Activated CD4-positive, alpha-beta memory T cell treated with anti-CD3 and anti-CD28 coated beads, Interleukin-2, amount 10 ng/mL, durations not matched to agents 7 days and 5 days (primary cell): Measurements from ENCODE around the gene MCOLN2. TPM values are rescaled to one million over a fixed set of nuclear protein-coding genes. Genes with fewer than 3 reads are reported as not detected.
A peak's percentile ranks its signal among the peaks of the same experiment; 100 is the strongest.
"Not testable (repeated sequence)": the region's sequence is repeated elsewhere in the genome, so short reads cannot be mapped to it uniquely, and the experiment has no call there.

ENCODE experiments used
- CTCF ChIA-PET: fragments of 350-600 bp; sonication (Branson Sonifier 250); formaldehyde crosslinking; loops from one replicate; lab custom pipeline; 2021; ENCODE audit warnings: antibody characterized with exemption, inconsistent platforms; lab: Charles Lee
- POLR2A ChIA-PET: fragments of 350-600 bp; sonication (Branson Sonifier 250); formaldehyde crosslinking; loops from one replicate; lab custom pipeline; 2021; ENCODE audit warnings: antibody characterized with exemption; lab: Charles Lee
- DNase-seq: peaks from one replicate; pipeline ENCODE4 v3.0.0-alpha.2; 2020
- H3K27ac Mint-ChIP-seq: one replicate; pipeline ENCODE4 v1.8.0; 2021; ENCODE audit warnings: mild to moderate bottlenecking, mixed read lengths
- H3K27me3 Mint-ChIP-seq: one replicate; pipeline ENCODE4 v1.8.0; 2021; ENCODE audit warnings: mixed read lengths
- H3K36me3 Mint-ChIP-seq: one replicate; pipeline ENCODE4 v1.8.0; 2021; ENCODE audit warnings: low read depth, mixed read lengths
- H3K4me1 Mint-ChIP-seq: one replicate; pipeline ENCODE4 v1.8.0; 2021; ENCODE audit warnings: mixed read lengths
- H3K4me3 Mint-ChIP-seq: one replicate; pipeline ENCODE4 v1.8.0; 2021; ENCODE audit warnings: mild to moderate bottlenecking, mixed read lengths
- H3K9me3 Mint-ChIP-seq: one replicate; pipeline ENCODE4 v1.8.0; 2021; ENCODE audit warnings: mixed read lengths
- total RNA-seq, 2 experiments: library from RNA; stranded (reverse); gene quantifications; one replicate each; pipeline ENCODE4 v1.2.3, GENCODE V29; 2021

The MCOLN2 gene
- total RNA-seq, 2 experiments from 2014 or later = 27.2 to 28.2 TPM

DNA sequence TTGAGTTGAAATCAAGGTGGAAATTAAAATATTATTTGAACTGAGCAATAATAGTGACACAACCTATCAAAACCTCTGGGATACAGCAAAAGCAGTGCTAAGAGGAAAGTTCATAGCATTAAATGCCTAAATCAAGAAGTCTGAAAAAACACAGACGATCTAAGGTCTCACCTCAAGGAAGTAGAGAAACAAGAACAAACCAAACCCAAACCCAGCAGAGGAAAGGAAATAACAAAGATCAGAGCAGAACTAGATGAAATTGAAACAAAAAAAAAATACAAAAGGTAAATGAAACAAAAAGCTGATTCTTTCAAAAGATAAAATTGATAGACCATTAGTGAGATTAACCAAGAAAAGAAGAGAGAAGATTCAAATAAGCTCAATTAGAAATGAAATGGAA lies 8.7 kb upstream of the MCOLN2 start:
- H3K27ac Mint-ChIP-seq = peak overlapping the region; percentile 29
- H3K36me3 Mint-ChIP-seq = peaks cover 42% of the 10 kb centered on the region
- POLR2A ChIA-PET = not testable (repeated sequence)

DNA sequence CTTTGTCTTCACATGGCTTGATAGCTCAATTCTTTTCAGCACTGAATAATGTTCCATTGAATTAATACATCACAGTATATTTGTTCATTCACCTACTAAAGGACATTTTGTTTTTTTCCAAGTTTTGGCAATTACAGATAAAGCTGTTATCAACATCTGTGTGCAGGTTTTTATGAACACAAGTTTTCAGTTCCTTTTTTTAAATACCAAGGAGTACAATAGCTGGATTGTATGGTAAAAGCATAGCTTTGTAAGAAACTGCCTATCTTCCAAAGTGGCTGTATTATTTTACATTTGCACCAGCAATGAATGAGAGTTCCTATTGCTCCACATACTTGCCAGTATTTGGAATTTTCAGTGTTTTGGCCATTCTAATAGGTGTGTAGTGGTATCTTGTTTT lies 4.8 kb upstream of the MCOLN2 start:
- Mint-ChIP-seq H3K4me3 (no peak overlapping the region), H3K27me3 (peaks cover 28% of the 10 kb centered on the region), H3K36me3 (peaks cover 30% of the 10 kb centered on the region), H3K4me1 (peaks cover 34% of the 10 kb centered on the region), H3K27ac (no peak overlapping the region), H3K9me3 (peaks cover 25% of the 10 kb centered on the region)
- no peak for DNase-seq
- POLR2A ChIA-PET = no interaction called here
- CTCF ChIA-PET = interaction anchor here (1.0 kb wide), 1 partner anchor 30 kb away, joined by 3 read pairs; no protein-coding TSS in a partner anchor

More for the DNA sequence above, 8.7 kb upstream of the MCOLN2 start:
- CTCF ChIA-PET = interaction anchor here (0.7 kb wide), 1 partner anchor 47 kb away, joined by 3 read pairs; no protein-coding TSS in a partner anchor
- not testable (repeated sequence) for DNase-seq, H3K4me3 Mint-ChIP-seq
- peaks cover 35% of the 10 kb centered on the region for H3K9me3 Mint-ChIP-seq
- H3K27me3 Mint-ChIP-seq = peaks cover 21% of the 10 kb centered on the region
- peaks cover 25% of the 10 kb centered on the region for H3K4me1 Mint-ChIP-seq

DNA sequence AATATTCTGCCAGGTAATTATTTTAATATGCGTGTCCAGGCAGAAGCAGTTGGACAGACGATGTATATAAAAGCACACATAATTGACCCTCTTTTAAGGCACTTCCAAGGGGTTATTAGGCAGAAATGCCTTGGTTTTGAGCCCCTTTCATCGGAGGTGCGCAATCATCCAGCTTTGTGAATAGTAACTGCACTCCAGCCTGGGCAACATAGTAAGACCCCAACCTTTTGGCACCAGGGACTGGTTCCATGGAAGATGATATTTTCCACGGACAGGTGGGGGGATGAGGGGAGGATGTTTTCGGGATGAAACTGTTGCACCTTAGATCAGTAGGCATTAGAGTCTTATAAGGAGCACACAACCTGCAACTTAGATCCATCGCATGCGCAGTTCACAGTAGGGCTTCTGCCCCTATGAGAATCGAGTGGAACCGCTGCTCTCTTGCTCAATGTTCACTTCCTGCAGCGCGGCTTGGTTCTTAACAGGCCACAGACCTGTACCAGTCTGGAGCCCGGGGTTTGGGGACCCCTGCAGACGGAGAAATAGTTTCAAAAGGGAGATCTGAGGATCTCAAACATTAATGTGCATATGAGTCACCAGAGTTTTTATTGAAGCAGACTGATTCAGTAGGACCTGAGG lies 1.8 kb upstream of the MCOLN2 start:
- POLR2A ChIA-PET = interaction anchor here (1.1 kb wide), 1 partner anchor 29 kb away, joined by 3 read pairs; no protein-coding TSS in a partner anchor
- peak; percentile 65 for DNase-seq
- Mint-ChIP-seq H3K36me3 (peaks cover 20% of the 10 kb centered on the region), H3K9me3 (peaks cover 8% of the 10 kb centered on the region), H3K27ac (peak overlapping the region; percentile 51), H3K27me3 (peaks cover 28% of the 10 kb centered on the region), H3K4me1 (peaks cover 37% of the 10 kb centered on the region), H3K4me3 (peak overlapping the region; percentile 79)
- CTCF ChIA-PET = interaction anchor here (0.7 to 0.8 kb wide), 2 partner anchors 45 to 54 kb away, joined by 3 to 4 read pairs; no protein-coding TSS in a partner anchor

DNA sequence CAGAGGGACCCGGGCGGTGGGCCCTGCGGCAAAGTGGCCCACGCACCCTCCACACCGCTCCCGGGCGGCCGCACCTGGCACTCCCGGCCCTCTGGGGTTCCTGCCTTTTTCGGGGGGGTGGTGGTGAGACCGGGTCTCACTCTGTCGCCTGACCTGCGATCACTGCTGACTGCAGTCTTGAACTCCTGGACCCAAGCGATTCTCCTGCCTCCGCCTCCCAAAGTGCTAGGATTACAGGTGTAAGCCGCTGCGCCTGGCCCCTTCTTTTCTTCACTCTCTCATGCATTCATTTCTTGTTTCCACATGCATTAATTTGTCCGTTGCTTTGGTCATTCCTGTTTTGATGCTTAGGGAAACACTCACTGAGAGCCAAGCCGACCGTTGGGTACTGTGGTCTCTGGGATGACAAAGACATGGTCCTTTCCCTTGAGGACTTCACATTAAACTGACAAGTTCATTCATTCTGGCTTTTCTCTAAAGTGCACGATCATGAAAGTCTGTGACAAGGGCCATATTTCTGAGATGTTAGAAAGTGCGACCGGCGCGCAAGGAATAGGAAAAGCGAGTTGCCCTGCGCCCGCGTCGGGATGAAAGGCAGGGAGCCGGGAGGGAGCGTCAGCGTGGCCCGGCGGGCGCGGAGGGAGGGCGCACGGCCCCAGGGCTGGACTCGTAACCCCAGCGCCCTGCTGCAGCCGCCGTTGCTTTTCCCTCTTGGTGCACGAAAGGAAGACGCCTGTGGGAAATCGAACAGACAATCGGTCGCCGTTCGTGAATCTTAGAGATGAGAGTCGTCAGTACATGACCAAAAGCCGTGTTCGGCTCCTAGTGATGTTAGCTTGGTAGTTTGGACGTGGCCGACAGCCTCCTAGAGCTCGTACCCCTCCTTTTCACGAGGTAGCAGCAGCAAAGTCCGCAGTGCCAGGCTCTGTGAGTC lies 1.0 kb upstream of the MCOLN2 start:
- POLR2A ChIA-PET = interaction anchor here (1.1 to 3.7 kb wide), 4 partner anchors 26 to 53 kb away, joined by 3 to 34 read pairs (median 12); no protein-coding TSS in a partner anchor
- Mint-ChIP-seq H3K27ac (peak overlapping the region; percentile 67), H3K9me3 (peaks cover 2% of the 10 kb centered on the region), H3K4me1 (peaks cover 42% of the 10 kb centered on the region), H3K4me3 (peak overlapping the region; percentile 79), H3K27me3 (peaks cover 26% of the 10 kb centered on the region), H3K36me3 (peaks cover 18% of the 10 kb centered on the region)
- no peak for DNase-seq
- CTCF ChIA-PET = interaction anchor here (0.7 to 3.3 kb wide), 3 partner anchors 29 to 53 kb away, joined by 3 to 10 read pairs (median 4); no protein-coding TSS in a partner anchor

DNA sequence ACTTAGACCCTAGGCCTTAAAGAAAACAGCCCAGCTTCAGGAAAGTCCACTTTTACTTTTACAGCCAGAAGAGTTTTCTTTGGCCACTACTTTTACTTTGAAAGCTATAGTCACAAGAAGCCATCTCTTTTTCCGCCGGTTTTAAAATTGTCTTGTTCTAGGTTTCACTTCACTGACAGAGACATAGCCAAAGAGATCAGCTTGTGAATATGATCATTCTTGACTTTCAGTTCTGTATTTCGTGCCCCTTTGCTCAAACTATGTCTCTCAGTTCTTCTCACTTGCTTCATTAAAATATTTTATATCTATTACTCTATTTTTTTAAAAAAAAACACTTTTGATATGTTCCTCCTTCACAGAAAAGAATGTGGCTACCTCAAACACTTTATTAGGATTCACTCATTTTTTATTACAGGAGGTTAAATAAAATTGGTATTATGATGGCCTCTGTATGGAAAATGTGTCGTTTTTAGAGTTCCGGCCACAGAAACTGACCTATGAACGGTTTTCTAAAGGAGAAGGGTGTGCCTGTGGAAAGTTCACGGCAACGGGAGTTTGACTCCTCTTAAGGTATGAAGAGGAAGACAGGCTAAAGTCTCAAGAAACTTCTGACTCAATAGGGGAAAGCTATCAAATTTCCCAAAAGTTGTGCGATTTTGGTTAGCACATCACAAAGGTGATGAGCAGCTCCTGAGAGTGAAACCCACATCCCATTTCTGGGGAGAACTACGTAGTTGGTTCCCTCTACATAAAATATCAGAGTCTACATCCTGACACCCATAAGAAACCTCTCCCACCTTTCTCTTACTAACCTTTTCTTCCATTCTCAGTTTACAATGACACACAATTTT lies 1.2 kb downstream of the MCOLN2 start:
- no peak for DNase-seq
- H3K27me3 Mint-ChIP-seq = peaks cover 15% of the 10 kb centered on the region
- H3K9me3 Mint-ChIP-seq = no peaks in the 10 kb centered on the region
- peaks cover 55% of the 10 kb centered on the region for H3K4me1 Mint-ChIP-seq
- ChIA-PET POLR2A (interaction anchor here (0.8 to 3.7 kb wide), 11 partner anchors 12 to 423 kb away, joined by 3 to 34 read pairs (median 10); partner anchors contain the start of genes BCL10 and MCOLN3), CTCF (interaction anchor here (0.9 to 3.9 kb wide), 8 partner anchors 23 to 712 kb away, joined by 3 to 22 read pairs (median 8); partner anchors contain the start of genes C1orf52 and ZNHIT6)
- peak overlapping the region; percentile 76 for H3K4me3 Mint-ChIP-seq
- peak overlapping the region; percentile 80 for H3K27ac Mint-ChIP-seq
- peaks cover 21% of the 10 kb centered on the region for H3K36me3 Mint-ChIP-seq

DNA sequence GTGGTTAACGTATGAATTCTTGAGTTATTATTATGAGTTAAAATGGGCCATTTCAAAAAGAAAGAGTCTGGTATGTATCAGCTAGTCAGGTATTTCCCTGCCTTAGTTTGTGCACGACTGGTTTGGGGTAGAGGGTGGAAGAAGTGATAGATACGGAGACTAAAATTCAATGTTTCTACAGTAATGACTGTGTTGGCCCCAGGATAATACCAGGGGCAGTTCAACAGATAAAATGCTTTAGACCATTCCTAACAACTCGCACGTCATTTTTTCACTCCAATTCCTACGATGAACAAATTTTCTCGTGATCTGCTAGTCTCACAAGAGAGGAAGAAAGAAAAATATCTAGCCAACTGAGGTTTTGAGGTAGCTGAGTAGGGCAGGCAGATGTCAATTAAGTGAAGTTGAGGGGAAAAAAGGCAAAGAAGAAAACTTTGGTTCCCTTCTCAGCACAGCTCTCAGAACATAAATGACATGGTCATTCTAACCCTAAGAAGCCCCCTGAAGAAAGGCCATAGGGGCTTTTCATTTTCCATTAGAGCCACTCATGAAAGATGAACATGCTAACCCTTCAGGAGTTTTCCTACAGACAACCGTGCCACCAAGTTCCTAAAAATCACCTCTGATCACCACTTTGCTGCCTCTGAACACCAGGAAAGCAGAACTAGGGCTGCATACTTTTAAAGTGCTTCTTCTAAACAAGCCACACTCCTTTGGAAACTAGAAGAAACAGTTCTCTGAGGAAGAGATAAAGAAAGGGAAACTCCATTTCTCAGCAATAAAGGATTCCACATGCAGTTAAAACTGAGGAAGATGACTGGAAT lies 5.6 kb downstream of the MCOLN2 start:
- H3K27me3 Mint-ChIP-seq = no peaks in the 10 kb centered on the region
- peaks cover 35% of the 10 kb centered on the region for H3K36me3 Mint-ChIP-seq
- CTCF ChIA-PET = interaction anchor here (0.8 to 2.1 kb wide), 4 partner anchors 10 to 46 kb away, joined by 3 to 7 read pairs (median 5); no protein-coding TSS in a partner anchor
- POLR2A ChIA-PET = interaction anchor here (1.0 to 1.8 kb wide), 4 partner anchors 19 to 285 kb away, joined by 3 to 6 read pairs (median 4); partner anchors contain the start of gene BCL10
- H3K4me1 Mint-ChIP-seq = peaks cover 62% of the 10 kb centered on the region
- DNase-seq = no peak
- no peaks in the 10 kb centered on the region for H3K9me3 Mint-ChIP-seq
- peak overlapping the region; percentile 62 for H3K27ac Mint-ChIP-seq
- peak overlapping the region; percentile 36 for H3K4me3 Mint-ChIP-seq

DNA sequence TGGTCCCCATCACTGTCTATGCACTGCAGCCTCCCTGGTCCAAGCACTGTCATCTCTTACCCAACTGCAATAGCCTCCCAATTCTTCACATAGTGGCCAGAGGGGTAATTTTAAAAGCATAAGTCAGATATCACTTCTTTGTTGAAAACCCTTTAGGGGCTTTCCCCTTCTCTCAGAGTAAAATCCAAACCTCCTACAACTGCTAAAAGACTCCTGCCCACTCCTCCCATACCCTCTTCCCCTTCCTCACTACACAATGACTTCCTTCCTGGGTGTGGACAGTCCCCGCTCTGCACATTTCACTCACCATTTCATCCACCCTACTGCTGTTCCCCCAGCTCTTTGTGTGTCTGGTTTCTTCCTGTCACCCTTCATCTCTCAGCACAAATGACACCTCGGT lies 8.3 kb downstream of the MCOLN2 start:
- ChIA-PET CTCF (no interaction called here), POLR2A (no interaction called here)
- DNase-seq = peak; percentile 31
- H3K36me3 Mint-ChIP-seq = peaks cover 42% of the 10 kb centered on the region
- H3K27me3 Mint-ChIP-seq = no peaks in the 10 kb centered on the region
- no peaks in the 10 kb centered on the region for H3K9me3 Mint-ChIP-seq
- peak overlapping the region; percentile 47 for H3K4me3 Mint-ChIP-seq
- peaks cover 52% of the 10 kb centered on the region for H3K4me1 Mint-ChIP-seq
- H3K27ac Mint-ChIP-seq = peak overlapping the region; percentile 75

DNA sequence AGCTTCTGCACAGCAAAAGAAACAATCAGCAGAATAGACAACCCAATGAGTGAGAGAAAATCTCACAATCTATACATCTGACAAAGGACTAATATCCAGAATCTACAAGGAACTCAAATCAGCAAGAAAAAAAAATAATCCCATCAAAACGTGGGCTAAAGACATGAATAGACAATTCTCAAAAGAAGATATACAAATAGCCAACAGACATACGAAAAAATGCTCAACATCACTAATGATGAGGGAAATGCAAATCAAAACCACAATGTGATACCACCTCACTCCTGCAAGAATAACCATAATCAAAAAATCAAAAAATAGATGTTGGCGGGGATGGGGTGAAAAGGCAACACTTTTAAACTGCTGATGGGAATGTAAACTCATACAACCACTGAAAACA lies 10.4 kb downstream of the MCOLN2 start:
- CTCF ChIA-PET = interaction anchor here (0.6 kb wide), 1 partner anchor 16 kb away, joined by 3 read pairs; no protein-coding TSS in a partner anchor
- Mint-ChIP-seq H3K4me1 (peaks cover 37% of the 10 kb centered on the region), H3K36me3 (peaks cover 32% of the 10 kb centered on the region)
- POLR2A ChIA-PET, DNase-seq, H3K9me3 Mint-ChIP-seq, H3K27ac Mint-ChIP-seq, H3K4me3 Mint-ChIP-seq, H3K27me3 Mint-ChIP-seq: not testable (repeated sequence)

DNA sequence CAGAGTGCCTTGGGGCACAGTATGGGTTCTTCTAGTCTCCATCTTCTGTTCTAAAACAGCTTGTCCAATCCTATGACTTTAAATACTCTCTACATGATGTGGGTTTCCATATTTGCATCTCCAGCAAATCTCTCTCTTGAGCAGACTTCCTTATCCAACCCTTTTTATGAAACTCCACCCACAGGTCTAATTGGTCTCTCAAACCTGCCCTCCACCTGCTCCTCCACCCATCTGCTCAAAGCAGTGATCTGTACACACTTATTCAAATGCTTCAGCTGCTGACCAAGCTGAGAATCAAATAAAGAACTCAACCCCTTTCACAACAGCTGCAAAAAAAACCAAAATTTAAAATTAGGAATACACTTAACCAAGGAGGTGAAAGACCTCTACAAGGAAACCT lies 11.5 kb downstream of the MCOLN2 start:
- CTCF ChIA-PET = interaction anchor here (0.9 to 1.8 kb wide), 2 partner anchors 14 to 40 kb away, joined by 3 to 5 read pairs; no protein-coding TSS in a partner anchor
- H3K4me3 Mint-ChIP-seq = no peak overlapping the region
- no peaks in the 10 kb centered on the region for H3K27me3 Mint-ChIP-seq
- H3K36me3 Mint-ChIP-seq = peaks cover 44% of the 10 kb centered on the region
- DNase-seq = no peak
- H3K9me3 Mint-ChIP-seq = peaks cover 4% of the 10 kb centered on the region
- H3K4me1 Mint-ChIP-seq = peaks cover 35% of the 10 kb centered on the region
- POLR2A ChIA-PET = no interaction called here
- H3K27ac Mint-ChIP-seq = no peak overlapping the region

DNA sequence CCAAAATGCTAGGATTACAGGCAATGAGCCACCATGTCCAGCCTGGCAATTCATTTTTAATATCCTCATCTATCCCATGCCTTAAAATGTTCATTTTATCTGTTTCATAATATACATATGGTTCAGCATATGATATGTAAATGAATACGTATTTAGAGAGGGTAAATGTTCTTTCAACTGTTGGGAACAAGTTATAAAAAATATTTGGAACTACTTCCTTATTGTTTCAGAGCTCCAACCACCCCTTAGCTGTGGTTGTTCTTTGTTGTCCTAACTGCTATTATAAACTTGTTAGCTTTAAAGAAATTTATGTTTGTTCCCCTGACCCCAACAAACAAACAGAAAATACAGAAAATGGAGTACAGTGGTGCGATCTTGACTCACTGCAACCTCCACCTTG lies 14.5 kb downstream of the MCOLN2 start:
- POLR2A ChIA-PET = interaction anchor here (2.8 kb wide), 1 partner anchor 13 kb away, joined by 11 read pairs; the partner anchor contains the start of gene MCOLN2
- no peak overlapping the region for H3K4me3 Mint-ChIP-seq
- peaks cover 34% of the 10 kb centered on the region for H3K4me1 Mint-ChIP-seq
- H3K36me3 Mint-ChIP-seq = peaks cover 57% of the 10 kb centered on the region
- no peak overlapping the region for H3K27ac Mint-ChIP-seq
- CTCF ChIA-PET = interaction anchor here (1.5 kb wide), 1 partner anchor 277 kb away, joined by 4 read pairs; the partner anchor contains the start of gene C1orf52
- DNase-seq = no peak
- no peaks in the 10 kb centered on the region for H3K27me3 Mint-ChIP-seq
- H3K9me3 Mint-ChIP-seq = peaks cover 13% of the 10 kb centered on the region

DNA sequence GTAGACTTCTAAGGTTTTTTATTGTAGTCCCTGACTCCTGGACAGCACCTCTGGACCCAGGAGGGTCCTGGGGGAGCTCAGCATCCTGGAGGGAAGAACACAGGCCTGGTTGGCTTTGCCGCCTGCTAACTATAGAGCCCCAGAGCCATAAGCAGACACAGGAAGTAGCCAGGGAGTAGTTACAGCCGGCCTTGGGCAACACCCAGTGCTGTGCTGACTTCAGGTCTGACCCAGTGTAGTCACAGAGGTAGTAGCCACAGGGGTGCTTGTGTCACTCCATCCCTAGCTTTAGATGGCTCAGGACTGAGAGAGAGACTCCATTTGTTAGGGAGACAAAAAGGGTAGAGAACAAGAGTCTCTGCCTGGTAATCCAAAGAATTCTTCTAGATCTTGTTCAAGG lies 21.9 kb downstream of the MCOLN2 start:
- H3K9me3 Mint-ChIP-seq = peaks cover 5% of the 10 kb centered on the region
- peaks cover 28% of the 10 kb centered on the region for H3K36me3 Mint-ChIP-seq
- H3K27me3 Mint-ChIP-seq = no peaks in the 10 kb centered on the region
- H3K4me1 Mint-ChIP-seq = peaks cover 71% of the 10 kb centered on the region
- CTCF ChIA-PET = interaction anchor here (1.7 kb wide), 1 partner anchor 30 kb away, joined by 5 read pairs; no protein-coding TSS in a partner anchor
- no peak for DNase-seq
- POLR2A ChIA-PET = interaction anchor here (1.0 to 1.5 kb wide), 2 partner anchors 19 to 22 kb away, joined by 3 read pairs; partner anchors contain the start of gene MCOLN2
- H3K27ac Mint-ChIP-seq = peak overlapping the region; percentile 56
- no peak overlapping the region for H3K4me3 Mint-ChIP-seq
